GM19395 (cell line): ENCODE data around the gene HPCAL1.

Experiments used
- ATAC-seq: cut with Tn5 transposase; IDR thresholded peaks from one replicate; pipeline ENCODE4 v1.9.1; 2021; ENCODE audit warnings: mild to moderate bottlenecking, moderate library complexity; ENCODE audit not compliant: unreplicated experiment

The HPCAL1 gene

GRCh38 chr2:10400978-10401951 is 98.6 kb downstream of the HPCAL1 start:
- ATAC-seq: no peak

DNA sequence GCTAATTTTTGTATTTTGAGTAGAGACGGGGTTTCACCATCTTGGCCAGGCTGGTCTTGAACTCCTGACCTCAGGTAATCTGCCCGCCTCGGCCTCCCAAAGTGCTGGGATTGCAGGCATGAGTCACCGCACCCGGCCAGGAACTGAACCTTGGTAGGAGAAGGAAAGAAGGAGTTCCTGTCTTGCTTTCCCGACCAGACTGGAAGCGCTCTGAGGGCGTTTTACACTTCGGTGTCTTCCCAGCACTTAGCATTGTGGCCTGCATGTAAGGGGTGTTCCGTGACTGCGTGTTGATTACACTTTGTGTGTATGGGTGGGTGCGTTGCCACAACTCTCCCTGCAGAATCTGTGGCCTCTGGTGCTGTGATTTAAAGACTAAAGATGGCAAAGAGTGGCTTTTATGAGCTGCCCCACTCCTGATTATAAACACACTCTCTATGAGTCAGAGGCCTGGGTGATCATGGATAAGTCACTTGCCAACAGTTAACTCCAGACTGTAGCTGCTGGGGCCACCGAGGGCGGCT is 99.4 kb downstream of the HPCAL1 start:
- no peak for ATAC-seq

- ATAC-seq: no peak
Observed at GRCh38 chr2:10402653-10403215, 100.0 kb downstream of the HPCAL1 start.

- no peak for ATAC-seq
Observed at GRCh38 chr2:10404324-10405143, 101.8 kb downstream of the HPCAL1 start.

DNA sequence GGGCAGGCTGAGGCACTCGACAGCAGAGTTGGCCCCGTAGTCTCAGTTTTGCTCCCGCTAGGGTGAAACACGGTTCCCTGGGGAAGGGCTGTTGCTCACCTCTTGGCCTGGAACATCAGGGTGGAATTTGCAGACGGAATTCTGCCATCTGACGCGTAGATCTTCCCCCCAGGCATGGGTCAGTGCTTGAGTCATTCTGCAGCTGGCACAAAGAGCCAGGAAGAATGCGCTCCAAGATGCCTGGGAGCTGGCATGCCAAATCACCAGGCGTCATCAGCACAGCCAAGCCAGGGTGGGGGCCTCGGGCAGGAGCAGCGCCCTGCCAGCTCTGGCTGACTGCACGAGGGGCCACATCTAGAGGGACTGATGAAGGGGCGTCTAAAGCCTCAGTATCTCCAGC is 102.7 kb downstream of the HPCAL1 start:
- ATAC-seq: no peak

GRCh38 chr2:10406016-10406415 is 103.3 kb downstream of the HPCAL1 start:
- ATAC-seq: no peak

DNA sequence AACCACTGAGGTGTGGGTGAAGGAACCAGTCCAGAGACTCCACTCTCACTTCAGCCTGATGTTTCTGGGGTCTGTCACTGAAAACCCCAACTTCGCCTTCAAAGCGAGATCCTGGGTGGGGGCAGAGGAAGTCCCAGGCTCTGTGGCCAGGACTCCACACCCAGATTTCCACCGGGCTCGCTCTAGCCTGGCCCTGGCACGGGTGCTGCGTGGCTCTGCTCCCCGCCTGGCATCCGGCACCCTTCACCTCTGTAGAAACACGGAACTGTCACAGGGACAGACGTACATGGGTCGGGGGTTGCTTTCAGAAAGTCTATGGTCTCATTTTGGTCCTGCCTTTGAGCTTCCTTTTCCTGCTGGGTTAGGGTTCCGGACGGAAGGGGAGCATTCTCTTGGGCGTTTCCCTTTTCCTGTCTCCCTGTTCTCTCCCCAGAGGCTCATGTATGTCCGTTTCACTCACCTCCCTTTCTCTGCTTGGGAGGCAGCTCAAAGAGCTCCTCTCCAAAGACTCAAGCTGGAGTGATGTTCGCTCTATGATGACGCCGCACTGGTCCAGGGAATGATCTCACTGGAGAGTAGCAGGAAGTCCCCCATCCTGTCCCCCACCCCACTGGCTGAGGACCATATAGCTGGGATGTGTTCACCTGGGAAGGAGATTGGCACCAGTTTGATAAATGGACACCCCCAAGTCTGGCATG is 103.9 kb downstream of the HPCAL1 start:
- no peak for ATAC-seq

- no peak for ATAC-seq
Observed at GRCh38 chr2:10407432-10407831, 104.7 kb downstream of the HPCAL1 start.

GRCh38 chr2:10407841-10408648 is 105.3 kb downstream of the HPCAL1 start:
- ATAC-seq: peak; percentile 40

DNA sequence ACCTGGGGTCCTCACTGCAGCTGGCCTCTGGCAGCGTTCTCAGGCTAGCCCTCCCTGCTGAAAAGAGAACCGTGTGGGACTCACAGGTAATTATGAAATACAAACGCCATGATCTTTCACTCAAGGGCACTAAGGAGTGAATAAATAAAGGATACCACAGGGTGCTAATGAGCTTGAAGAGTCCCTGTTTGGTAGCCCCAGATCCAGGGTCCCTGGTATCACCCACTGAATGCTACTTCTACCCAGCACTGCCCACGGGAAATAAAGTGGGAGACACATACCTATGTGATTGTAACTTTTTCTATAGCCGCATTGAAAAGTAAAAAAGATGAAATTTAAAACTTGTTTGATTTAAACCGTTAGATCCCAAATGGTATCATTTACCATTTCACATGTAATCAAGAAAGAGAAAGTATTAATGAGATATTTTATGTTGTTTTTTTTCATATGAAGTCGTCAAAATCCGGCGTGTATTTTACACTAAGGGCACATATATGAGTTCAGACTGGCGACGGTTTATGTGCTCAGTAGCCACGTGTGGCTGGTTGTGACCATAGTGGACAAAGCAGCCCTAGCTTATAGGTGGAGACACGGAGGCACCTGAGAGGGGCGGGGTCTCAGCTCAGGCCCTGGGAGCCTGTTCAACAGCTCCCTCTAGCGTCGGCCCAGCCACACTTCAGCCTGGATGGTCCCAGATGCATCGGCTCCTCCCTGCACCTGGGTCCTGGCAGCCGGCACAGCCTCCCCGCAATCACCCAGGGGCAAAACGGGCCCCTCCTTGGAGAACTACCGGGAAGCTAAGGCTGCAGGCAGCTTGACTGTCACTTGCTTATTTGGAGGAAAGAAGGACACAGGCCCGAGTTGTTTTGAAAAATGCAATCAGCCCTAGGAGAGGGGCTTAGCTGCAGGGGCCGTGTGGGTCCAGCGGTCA is 106.2 kb downstream of the HPCAL1 start:
- ATAC-seq: peak; percentile 43

DNA sequence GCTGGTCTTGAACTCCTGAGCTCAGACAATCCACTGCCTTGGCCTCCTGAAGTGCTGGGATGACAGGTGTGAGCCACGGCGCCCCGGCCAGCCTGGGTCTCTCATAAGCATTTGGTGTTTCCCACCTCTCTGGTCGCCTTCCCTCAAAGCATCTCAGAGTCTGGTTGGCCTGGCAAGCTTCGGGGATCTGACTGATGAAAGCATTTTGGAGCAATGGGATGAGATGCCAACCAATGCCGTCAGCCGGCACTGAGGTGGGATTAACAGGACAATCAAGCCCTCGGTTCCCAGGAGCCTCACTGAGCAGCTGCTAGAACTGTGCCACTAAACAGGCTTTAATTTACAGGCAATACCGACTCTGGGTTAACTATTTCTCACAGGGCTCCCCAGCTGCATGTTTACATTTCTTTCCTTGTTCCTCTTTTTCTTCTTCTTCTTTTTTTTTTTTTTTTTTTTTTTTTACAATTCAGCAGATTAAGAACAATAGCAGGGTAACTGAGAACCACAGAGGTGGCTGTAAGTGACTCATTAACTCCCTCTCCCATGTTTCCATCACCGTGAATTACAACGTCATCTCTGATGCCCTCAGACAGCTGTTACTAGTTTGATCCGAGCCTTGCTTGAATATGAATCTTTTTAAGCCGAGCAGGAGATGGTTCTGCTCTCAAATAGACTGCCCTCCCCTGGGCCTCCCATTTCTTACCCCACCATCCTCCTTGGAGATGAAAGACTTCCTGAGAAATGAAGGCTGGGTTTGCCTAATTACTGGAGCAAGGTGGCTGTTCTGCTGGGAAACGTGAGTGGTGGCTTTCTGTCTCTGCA is 107.5 kb downstream of the HPCAL1 start:
- ATAC-seq: peak; percentile 73

DNA sequence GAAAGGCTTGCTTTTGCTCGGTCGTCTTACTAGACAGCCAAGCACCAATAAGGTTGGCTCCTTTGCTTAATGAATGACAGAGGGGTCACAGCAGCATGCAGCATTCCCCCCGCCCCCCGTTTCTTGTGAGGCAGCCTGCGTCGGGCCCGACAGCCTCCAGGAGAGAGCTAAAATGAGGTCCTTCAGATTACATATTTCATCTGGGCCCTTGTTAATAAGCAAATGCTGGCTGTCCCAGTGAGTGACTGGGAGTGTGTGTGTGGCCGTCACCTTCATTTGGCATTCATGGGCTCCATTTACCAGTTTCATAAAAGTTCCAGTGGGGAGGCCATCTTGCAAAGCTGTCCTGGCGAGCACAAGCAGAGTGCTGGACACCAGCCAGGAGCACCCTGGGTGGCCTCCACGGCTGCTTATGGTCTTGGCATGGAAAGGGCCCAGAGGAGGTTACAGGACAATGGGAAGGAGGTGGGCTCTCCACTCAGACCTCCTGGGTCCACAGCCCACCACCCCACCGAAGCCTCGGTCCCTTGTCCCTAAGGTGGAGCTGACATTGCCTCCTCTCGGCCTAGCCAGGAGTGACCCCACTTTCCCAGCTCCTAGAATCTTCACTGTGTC is 108.2 kb downstream of the HPCAL1 start:
- ATAC-seq: peak; percentile 6

GRCh38 chr2:10411557-10411956 is 108.9 kb downstream of the HPCAL1 start:
- ATAC-seq: no peak

DNA sequence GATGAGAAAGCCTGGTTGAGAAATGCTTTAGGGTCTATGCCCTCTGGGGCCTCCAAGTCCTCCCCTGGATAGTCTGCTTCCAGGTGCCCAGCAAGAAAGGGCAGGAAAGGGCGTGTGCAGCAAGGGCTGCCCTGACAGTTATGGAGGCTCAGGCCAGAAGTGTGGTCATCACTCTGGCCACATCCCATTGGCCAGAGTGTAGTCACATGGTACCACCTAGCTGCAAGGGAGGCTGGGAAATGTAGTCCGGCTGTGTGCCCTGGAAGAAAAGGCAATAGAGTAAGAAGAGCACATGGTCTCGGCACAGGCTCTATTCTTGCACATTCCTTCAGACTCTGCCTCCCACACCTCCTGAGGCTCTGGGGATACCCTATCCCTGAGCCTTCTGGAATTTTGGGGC is 109.7 kb downstream of the HPCAL1 start:
- no peak for ATAC-seq

DNA sequence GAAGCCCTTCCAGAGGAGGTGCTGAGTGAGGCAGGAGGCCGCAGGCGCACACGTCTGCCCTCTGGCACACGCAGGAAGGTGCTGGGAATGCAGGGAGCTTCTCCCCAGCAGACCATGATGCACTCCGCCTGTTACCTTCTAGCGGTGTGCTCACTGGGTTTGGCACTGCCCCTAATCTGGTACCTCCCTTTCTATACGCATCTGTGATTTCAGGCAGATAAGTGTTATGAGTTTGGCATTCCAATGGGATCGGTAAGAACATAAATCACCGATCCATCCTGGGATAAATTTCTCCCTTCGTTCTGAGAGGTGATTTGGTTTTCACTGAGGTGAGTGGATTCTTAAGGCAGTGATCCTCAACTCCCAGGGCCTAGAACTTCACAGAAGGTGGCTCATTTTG is 110.8 kb downstream of the HPCAL1 start:
- ATAC-seq: no peak

GRCh38 chr2:10413991-10414451 is 111.3 kb downstream of the HPCAL1 start:
- ATAC-seq: no peak

DNA sequence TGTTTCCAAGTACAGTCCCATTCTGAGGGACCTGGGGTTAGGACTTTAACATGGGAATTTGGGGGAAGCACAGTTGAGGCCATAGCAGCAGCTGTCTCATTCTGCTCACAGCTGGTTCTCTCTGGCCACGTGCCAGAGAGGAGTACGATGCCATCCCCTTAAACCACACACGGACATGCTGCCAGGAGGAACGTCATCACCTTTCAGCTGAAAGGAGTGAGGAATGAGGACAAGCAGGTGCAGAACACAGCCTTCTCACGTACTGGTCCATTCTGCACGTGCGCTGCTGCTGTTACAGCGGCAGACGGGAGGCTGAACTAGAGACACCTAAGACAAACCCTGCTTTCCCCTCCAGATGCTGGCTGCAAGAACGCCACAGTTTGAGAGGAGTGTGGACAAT is 111.9 kb downstream of the HPCAL1 start:
- no peak for ATAC-seq
